Pancreas (tissue), 10 donors: ENCODE results near the gene PRDM16. TPM values are rescaled to one million over a fixed set of nuclear protein-coding genes. Genes with fewer than 3 reads are reported as not detected.

Source experiments
- ATAC-seq, 4 donors: fragments of 200-7000 bp; cut with Tn5 transposase; one replicate each; pipeline versions ENCODE4 v1.8.0 to v1.9.1; 2020; ENCODE audit warnings: mild to moderate bottlenecking in 4 of 4, moderate library complexity in 4 of 4
- DNase-seq, 6 donors: peaks; one replicate each; pipeline ENCODE4 v3.0.0-alpha.2; 2020
- FAIRE-seq: peaks from 2 replicates; lab custom pipeline; 2012; peaks lifted over from hg19 to GRCh38; lab: Jason Lieb, UNC
- H3K27ac ChIP-seq, 4 donors: fragments of 200-600 bp; sonication (generic); 1 replicate in 3 of 4; 2 replicates in 1 of 4; pipeline versions ENCODE4 v1.5.0 to v1.8.0; 2020
- H3K27me3 ChIP-seq, 4 donors: fragments of 200-600 bp; one replicate each; pipeline ENCODE4 v1.8.0; 2021
- H3K36me3 ChIP-seq, 3 donors: fragments of 200-600 bp; sonication (generic) in 1 of 3; one replicate each; pipeline versions ENCODE4 v1.5.0 to v1.8.0; 2020 to 2021
- H3K4me1 ChIP-seq, 3 donors: fragments of 200-600 bp; one replicate each; pipeline ENCODE4 v1.8.0; 2021
- H3K4me3 ChIP-seq, 4 donors: fragments of 200-600 bp; sonication (generic) in 2 of 4; one replicate each; pipeline versions ENCODE4 v1.5.0 to v1.8.0; 2020 to 2021
- H3K9me3 ChIP-seq, 4 donors: fragments of 200-600 bp; one replicate each; pipeline ENCODE4 v1.8.0; 2021
- CTCF ChIP-seq, 4 donors: fragments of 200-600 bp; sonication (generic) in 3 of 4; IDR thresholded peaks; one replicate each; pipeline versions ENCODE4 v1.5.0 to v1.8.0; 2021; ENCODE audit warnings: antibody characterized with exemption in 4 of 4
- WGBS, 2 donors: extraction: QIAGEN DNeasy Blood & Tissue Kit; methylation state at CpG; one replicate each; pipeline ENCODE4 v1.1.7; 2013; 5-methylcytosine and 5-hydroxymethylcytosine counted together
- intact Hi-C, 3 donors: fragments of 100-400 bp; cut with DNase I; formaldehyde crosslinking; loops; one replicate each; pipeline versions ENCODE4 v1.11.1 to v1.14.2; 2022
- polyA plus RNA-seq, 2 donors: library from polyadenylated mRNA; stranded (reverse); fragments of 200-250 nt; gene quantifications; one replicate each; pipeline ENCODE4 v1.2.3, GENCODE V29; 2013
- total RNA-seq, 6 donors: library from RNA; stranded (reverse); fragmentation: NEBNext Ultra II Directional in 4 of 6; extraction: Animal tissue kit (Norgen Biotek cat#: 25700) in 4 of 6; gene quantifications; one replicate each; pipeline versions ENCODE4 v1.2.1 to v1.2.4, GENCODE V29; 2021 to 2023
- donor health status: healthy with polysubstance abuse.
- donor health status: DM: no; HTN: no; CAD: no; lungs with moderate emphysema.
- donor health status: DM: no; HTN: no; CAD: no.
- donor health status: control.
- donor health status: control.
- donor health status: Bipolar disorder and iron deficiency.
- donor health status: DM: yes; HTN: yes; CAD: no.
- donor health status: DM: no; HTN: no; CAD: no.
- donor health status: DM: no; HTN: no; CAD: no.
- donor health status: DM: yes; HTN: yes; CAD: no.

Gene PRDM16
- total and polyA plus RNA-seq, 8 donors = 6.6 to 19.2 (median 14.9) TPM

DNA sequence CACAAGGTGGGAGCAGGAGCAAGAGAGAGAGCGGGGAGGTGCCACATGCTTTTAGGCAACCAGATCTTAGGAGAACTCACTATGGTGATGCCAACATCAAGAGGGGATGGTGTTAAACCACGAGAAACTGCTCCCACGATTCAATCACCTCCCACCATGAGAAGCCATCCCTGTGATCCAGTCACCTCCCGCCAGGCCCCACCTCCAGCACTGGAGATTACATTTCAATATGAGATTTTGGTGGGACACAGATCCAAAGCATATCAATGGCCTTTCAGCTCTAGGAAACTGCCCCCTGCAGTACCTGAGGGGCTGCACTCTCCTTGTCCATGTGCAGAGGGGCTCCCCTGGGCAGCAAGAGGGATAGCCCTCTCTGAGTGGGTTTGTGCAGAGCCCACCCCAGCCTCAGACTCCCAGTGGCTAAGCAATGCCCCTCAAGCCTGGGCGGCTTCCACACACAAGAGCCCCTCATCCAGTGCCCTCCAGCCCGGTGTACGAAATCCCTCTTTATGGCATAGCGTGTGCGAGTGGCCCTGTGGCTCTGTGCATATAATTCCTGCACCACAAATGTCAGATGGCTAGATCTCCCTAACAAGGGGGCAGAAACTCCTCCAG is 15.5 kb upstream of the PRDM16 start:
- ATAC-seq (no peak), DNase-seq (peak in 4 of 6 donors; percentile 1 to 30 (median 14)), FAIRE-seq (no peak)
- H3K4me1 ChIP-seq = no peaks in the 10 kb centered on the region
- 89 to 90% methylated on average over 9 of the region's 9 CpGs for WGBS, 2 donors
- no peak overlapping the region for H3K27ac ChIP-seq
- no peaks in the 10 kb centered on the region for H3K9me3 ChIP-seq
- no peaks in the 10 kb centered on the region for H3K27me3 ChIP-seq
- H3K36me3 ChIP-seq = no peaks in the 10 kb centered on the region
- no peak for TF ChIP-seq CTCF (IDR thresholded peaks at IDR 0.05)
- no peak overlapping the region for H3K4me3 ChIP-seq
- intact Hi-C loops = no loop called here

GRCh38 chr1:3053986-3054385 is 15.0 kb upstream of the PRDM16 start:
- H3K27me3 ChIP-seq = no peaks in the 10 kb centered on the region
- TF ChIP-seq CTCF (IDR thresholded peaks at IDR 0.05) = no peak
- 76 to 83% methylated on average over 6 of the region's 6 CpGs for WGBS, 2 donors
- no peaks in the 10 kb centered on the region for H3K36me3 ChIP-seq
- no peak for ATAC-seq
- DNase-seq = peak in 3 of 6 donors; percentile 3 to 27 (median 4)
- no peak overlapping the region for H3K4me3 ChIP-seq
- intact Hi-C loops = no loop called here
- H3K4me1 ChIP-seq = no peaks in the 10 kb centered on the region
- FAIRE-seq = no peak
- H3K9me3 ChIP-seq = no peaks in the 10 kb centered on the region
- no peak overlapping the region for H3K27ac ChIP-seq

DNA sequence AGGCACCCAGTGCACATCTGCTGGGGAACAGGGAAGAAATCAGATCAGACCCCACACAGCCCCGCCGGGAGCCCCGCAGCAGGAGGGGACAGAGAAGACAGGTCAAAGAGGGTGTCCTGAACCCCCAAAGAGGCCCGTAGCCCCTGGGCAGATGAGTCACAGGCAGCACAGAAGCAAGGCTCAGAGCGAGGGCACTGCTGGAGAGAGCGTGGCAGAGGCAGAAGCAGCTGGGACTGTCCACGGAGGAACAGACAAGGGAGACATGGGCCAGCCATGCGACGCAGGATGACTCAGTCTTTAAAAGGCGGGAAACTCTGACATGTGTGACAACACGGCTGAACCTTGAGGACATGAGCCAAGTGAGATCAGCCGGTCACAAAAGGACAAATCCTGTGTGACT is 14.5 kb upstream of the PRDM16 start:
- no peak for TF ChIP-seq CTCF (IDR thresholded peaks at IDR 0.05)
- DNase-seq (peak in 4 of 6 donors; percentile 6 to 39 (median 22)), FAIRE-seq (no peak), ATAC-seq (no peak)
- no peaks in the 10 kb centered on the region for H3K9me3 ChIP-seq
- H3K27ac ChIP-seq = no peak overlapping the region
- no peak overlapping the region for H3K4me3 ChIP-seq
- H3K4me1 ChIP-seq = no peaks in the 10 kb centered on the region
- intact Hi-C loops = no loop called here
- no peaks in the 10 kb centered on the region for H3K27me3 ChIP-seq
- WGBS, 2 donors = 73 to 83% methylated on average over 12 of the region's 12 CpGs
- no peaks in the 10 kb centered on the region for H3K36me3 ChIP-seq

DNA sequence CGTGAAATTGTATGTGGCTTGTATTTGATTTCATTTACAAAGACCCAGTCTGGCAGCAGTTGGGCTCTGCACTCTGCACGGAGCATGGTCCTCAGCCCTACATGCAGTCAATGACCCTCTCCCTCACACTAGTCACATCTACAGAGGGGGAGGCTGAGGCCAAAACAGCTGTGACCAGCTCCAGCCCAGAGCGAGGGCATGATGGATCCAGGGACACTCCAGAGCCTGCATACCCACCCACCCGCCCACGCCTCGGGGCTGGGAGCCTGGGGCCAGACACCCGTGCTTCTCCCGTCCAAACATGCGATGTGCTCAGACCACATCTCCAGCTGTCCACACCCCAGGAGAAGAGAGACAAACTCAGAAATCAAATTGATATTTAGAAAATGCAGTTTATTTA is 14.0 kb upstream of the PRDM16 start:
- H3K36me3 ChIP-seq = no peaks in the 10 kb centered on the region
- no peak overlapping the region for H3K27ac ChIP-seq
- H3K4me1 ChIP-seq = no peaks in the 10 kb centered on the region
- H3K9me3 ChIP-seq = no peaks in the 10 kb centered on the region
- FAIRE-seq = no peak
- no peak for ATAC-seq
- H3K27me3 ChIP-seq = no peaks in the 10 kb centered on the region
- H3K4me3 ChIP-seq = no peak overlapping the region
- peak in 3 of 6 donors; percentile 9 to 23 (median 21) for DNase-seq
- no peak for TF ChIP-seq CTCF (IDR thresholded peaks at IDR 0.05)
- WGBS, 2 donors = 84 to 96% methylated on average over 9 of the region's 9 CpGs
- intact Hi-C loops = no loop called here

DNA sequence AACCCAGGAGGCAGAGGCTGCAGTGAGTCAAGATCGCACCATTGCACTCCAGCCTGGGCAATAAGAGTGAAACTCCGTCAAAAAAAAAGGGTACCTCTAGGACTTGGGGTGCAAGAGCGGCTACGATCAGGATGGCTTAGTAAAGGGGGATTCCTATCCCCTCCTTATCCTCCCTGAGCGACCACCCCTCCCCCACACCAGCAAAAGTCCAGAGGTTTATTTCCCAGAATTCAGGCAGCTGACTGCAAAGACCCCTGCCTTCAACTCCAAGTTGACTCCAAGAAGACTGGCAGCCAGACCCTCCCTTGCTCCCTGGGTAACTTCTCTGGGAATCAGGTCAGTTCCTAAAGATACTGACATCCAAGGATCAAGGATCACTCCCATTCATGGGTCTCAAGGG is 12.4 kb upstream of the PRDM16 start:
- intact Hi-C loops = no loop called here
- TF ChIP-seq CTCF (IDR thresholded peaks at IDR 0.05) = no peak
- H3K9me3 ChIP-seq = no peaks in the 10 kb centered on the region
- no peaks in the 10 kb centered on the region for H3K4me1 ChIP-seq
- H3K27me3 ChIP-seq = no peaks in the 10 kb centered on the region
- no peak overlapping the region for H3K27ac ChIP-seq
- ATAC-seq = no peak
- no peak overlapping the region for H3K4me3 ChIP-seq
- no peaks in the 10 kb centered on the region for H3K36me3 ChIP-seq
- peak in 1 of 6 donors; percentile 4 for DNase-seq
- WGBS, 2 donors = 89 to 95% methylated on average over 5 of the region's 5 CpGs
- no peak for FAIRE-seq
